Stimulated activated CD8-positive, alpha-beta memory T cell treated with anti-CD3 and anti-CD28 coated beads, Interleukin-4, amount 100 ng/mL, for 4 hours (primary cell): ENCODE results near the gene ELOA.
"Not testable (repeated sequence)": the region's sequence is repeated elsewhere in the genome, so short reads cannot be mapped to it uniquely, and the experiment has no call there.

Source experiments
- DNase-seq, 2 donors: peaks; one replicate each; pipeline ENCODE4 v3.0.0-alpha.2; 2020; ENCODE audit warnings: low read depth in 2 of 2, low spot score in 1 of 2

The ELOA gene

DNA sequence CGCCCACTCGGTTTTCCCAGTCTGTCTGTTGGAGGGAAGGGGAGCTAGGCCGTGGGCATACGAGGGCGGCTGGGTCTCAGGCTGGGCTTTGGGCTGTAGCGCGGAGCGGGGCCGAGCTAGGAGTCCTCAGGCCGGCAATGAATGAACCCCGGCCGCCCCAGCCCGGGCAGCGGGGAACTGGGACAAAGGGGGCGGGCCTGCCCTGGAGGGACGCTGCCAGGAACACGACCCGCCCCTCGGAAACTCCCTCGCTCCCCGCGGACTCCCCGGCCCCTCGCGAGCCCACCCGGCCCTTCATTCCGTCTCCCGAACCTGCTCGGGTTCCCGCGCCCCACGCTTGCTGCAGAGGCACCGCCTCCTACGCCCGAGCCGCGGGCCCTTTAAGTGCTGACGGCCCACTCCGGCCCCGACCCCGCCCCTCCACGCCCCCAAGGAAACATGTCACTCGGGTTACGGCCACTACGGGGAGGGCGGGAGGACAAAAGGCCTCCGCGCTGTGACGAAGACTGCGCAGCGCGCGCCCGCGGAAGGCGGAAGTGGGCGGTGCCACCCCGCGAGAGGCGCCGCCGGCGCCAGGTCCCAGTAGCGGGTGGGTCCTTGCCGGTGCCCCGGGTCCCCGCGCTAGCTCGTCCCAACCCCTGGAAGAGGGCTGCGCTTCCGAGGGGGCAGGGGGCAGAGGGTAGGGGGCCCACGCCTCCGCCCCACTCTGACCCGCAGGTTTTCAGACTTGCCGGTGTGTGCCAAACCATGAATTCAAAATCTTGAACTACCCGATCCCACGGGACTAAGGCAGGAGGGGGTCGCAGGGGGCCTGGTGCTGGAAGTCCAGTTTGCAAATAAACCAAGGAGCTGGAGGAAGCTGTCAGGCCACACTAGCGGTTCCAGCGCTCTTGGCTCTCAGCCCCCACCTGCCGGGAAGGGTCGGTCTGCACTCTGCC lies 57.4 kb downstream of the ELOA start, which contains the start of gene GALE:
GALE (minus strand) TSS at position 355 of the 938 bp plus-strand sequence. CDS start 1,747 bp downstream, outside the sequence.
- DNase-seq, result peak; percentile 97 to 98

DNA sequence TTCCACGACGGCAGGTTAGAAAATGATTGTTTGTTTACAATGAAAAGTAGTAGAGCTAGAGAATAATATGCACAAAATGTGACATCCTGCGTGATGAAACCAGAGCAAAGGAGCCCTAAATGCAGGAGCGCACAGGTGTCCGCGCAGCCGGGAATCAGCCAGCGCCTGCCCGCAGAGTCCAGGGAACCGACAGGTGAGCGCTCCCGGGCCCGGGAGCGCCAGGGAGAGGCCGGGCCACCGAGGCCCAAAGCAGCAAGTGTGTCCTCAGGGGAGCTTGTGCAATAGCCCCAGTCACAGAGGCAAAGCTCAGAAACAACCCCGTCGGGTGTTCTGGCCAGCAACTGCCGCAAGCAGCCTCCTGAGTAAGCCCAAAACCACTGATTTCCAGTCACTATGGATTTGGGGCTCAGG lies 58.1 kb downstream of the ELOA start:
- DNase-seq, result no peak

DNA sequence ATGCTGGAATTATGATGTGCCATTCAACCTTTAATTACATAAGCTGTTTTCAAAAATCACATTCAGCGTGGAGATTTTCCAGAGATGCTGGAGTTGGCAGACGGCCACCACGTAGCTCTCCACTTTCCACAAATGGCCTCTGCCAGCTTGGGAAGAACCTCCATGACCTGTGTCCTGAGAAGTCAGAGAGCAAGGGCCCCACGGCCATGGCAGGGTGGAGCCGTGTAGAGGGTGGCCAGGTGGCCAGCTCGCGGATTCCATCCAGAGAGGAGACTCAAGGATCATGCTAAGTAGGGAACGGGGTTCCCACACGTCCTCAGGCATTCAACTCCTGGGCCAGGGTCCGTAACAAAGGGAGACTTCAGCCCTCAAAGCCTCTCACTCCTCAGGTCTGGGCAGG lies 58.6 kb downstream of the ELOA start:
- no peak for DNase-seq

DNA sequence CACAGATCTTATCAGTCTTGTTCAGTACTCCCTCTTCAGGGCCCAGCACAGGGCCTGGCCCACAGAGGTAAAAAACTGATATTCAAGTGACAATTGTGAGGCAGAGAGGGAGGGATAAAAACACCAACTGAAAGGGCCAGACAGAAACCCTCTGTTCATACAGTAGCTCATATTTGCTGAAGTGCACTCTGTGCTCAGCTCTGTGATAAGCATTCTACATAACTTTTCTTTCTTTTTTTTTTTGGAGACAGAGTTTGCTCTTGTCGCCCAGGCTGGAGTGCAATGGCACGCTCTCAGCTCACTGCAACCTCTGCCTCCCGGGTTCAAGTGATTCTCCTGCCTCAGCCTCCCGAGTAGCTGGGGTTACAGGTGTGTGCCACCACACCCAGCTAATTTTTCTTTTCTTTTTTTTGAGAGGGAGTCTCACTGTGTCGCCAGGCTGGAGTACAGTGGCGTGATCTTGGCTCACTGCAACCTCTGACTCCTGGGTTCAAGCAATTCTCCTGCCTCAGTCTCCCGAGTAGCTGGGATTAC lies 59.6 kb downstream of the ELOA start:
- not testable (repeated sequence) for DNase-seq

DNA sequence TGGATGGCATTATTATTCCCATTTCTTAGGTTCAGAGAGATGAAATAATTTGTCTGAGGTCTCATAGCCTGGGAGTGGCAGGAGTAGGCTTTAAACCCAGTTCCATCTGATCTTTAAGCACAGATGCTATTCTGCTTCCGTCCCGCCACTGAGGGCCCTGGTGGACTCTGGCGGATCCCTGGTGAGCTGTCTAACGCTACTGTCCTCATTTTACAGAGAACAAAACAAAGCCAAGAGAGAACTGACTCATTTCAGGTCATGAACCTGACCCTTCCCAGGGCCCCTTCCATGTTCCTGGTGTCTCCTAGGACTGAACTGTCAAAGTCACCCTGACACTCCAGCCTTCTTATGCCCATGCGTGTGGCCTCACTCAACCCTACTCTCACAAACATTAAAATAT lies 60.4 kb downstream of the ELOA start:
- DNase-seq, result no peak

DNA sequence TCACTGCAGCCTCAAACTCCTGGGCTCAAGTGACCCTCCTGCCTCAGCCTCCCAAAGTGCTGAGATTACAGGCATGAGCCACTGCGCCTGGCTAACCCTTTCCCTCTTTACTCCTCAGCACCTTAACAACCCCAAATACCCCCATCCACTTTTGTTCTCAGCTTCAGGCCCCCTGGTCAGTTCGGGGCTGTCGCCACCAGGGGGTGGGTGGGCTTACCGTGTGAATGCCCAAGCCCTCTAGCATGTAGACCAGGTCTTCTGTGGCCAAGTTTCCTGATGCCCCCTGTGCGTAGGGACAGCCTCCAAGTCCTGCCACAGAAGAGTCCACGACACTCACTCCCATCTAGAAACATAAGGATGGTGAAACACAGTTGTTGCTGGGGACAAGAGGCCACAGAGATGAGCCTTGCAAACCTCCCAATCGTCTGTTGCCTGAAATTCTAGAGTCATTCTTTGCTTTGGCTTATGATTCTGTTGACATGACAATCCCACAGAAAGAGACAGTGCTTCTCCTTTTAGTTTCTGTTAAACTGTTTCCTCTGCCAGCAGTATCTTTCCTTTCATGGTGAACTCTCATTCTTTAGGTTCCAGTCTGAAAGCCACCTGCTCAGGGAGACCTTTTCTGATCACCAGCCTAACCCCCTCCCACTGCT lies 61.0 kb downstream of the ELOA start:
- no peak for DNase-seq

DNA sequence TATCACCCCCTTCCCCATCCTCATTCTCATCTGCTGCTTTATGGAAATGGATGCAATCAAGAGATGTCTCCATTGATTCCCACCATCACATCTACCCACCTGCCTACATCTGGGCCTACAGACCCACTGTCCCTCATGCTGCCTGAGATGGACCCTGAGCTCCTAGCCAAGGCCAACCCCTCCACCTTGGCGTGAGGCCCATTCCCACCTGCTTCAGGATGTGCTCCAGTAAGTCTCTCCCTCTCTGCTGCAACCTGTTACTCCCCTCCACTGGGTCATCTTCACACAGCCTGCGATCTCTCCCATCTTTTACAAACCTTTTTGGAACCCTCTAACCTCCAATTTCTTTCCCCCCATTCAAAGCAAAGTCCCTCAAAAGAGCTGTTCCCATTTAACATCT lies 61.8 kb downstream of the ELOA start:
- DNase-seq, result no peak

DNA sequence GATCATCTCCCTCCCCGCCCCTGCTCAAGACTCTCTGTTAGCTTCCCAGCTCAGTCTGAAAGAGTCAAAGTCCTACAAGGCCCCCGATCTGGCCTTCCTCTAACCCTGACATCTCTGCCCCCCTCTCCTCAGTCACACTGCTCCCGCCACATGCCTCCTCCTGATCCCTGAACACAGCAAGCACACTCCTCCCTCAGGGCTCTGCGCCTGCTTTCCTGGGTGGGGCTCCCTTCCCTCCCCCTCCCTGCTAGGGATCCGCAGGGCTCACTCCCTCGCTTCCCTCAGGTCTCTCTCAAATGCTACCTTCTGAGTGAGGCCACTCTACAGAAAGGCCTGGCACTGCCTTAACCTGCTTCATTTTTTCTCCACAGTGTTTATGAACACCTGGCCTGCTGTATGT lies 63.0 kb downstream of the ELOA start:
- DNase-seq, result no peak

DNA sequence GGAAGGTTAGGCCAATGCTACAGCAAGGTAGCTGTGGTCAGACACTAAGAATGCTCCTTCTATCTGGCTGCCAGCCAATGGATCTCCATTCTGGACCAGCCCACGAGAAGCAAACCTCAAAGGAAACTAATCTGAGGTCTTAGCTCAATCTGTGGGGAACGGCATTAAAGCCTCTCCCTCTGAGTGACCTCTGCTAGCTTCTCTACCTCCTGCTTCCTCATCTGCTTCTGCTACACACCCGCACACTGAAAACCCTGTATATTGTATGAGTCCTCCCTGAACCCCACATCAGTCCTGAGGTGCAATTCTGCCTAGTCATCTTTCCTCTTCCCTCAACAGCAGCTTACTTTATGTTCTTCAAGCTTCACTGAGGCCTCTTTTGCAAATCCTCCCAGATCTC lies 64.2 kb downstream of the ELOA start:
- no peak for DNase-seq

DNA sequence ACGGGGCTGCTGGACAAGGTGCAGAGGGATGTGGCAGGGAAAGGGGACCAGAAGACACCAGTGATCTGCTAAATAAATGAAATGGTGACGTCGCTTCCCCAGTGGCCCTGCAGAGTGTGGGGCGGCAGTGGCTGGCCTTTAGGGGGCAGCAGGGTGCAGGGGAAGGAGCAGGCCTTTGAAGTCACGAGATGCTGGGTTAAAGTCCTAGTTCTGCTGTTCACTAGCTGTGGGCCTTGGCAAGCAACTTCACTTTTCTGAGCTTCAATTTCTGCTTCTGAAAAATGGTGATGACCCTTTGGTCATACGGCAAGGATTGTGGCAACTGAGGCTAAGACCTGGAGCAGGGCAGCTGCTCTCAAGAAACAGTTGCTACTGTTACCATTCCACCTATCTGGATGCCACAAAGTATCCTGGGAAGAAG lies 66.5 kb downstream of the ELOA start:
- peak; percentile 51 to 54 for DNase-seq

DNA sequence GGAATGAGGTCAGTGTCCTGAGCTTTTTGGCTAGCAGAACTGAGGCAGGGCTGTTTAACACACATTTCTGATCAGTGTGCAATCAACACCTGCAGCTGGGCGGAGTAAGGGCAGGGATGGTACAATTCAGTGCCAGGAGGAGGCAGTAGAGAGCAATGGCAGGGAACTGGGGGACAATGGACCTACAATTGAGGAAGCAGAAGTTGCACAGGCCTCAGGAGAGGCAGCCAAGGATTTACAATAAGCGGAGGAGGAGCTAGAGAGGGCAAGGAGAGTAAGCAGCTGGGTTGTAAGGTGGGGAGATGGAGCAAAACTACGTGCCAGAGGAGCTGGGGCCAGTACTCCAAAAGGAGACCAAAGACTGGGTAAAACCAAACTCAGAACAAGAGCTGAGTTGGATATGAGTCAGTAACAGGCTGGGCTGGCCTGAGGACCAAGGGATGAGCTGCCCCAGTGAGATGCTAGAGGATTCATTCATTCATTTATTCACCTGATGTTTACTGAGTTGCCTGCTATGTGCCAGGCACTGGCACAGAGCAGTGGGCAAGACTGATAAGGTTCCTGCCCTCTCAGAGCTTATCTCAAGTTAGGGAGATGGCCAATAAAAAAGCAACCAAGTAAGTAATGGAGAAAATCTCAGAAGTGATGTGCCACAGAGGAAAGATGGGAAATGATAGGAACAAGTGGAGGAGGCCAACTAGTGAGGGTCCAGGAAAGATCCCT lies 67.7 kb downstream of the ELOA start:
- DNase-seq, result no peak
